K562 (cell line): ENCODE measurements around the gene NOD1. TPM values are rescaled to one million over a fixed set of nuclear protein-coding genes. Genes with fewer than 3 reads are reported as not detected.
A peak's percentile ranks its signal among the peaks of the same experiment; 100 is the strongest.

Source experiments
- BCL6 ChIP-seq: fragments of 250-450 bp; sonication (Bioruptor Pico); IDR thresholded peaks from 2 replicates; pipeline ENCODE4 v1.4.0; 2020
- CBX3 ChIP-seq, 2 experiments: IDR thresholded peaks; 1 replicate in 1 of 2; 2 replicates in 1 of 2; pipeline ENCODE4 v1.6.1; 2012; ENCODE audit warnings: inconsistent platforms in 2 of 2, low read length in 2 of 2, borderline replicate concordance in 1 of 2, control low read depth in 1 of 2
- CCAR2 ChIP-seq: fragments of 200-400 bp; formaldehyde crosslinking; IDR thresholded peaks from 2 replicates; pipeline ENCODE4 v1.6.1; 2017; ENCODE audit warnings: mild to moderate bottlenecking, low read depth, low read length
- E2F6 ChIP-seq, 2 experiments: IDR thresholded peaks; 2 replicates each; pipeline ENCODE4 v1.6.1; 2011; ENCODE audit warnings: borderline replicate concordance in 1 of 2, control low read depth in 1 of 2, low read depth in 1 of 2, low read length in 1 of 2, mild to moderate bottlenecking in 1 of 2, mixed read lengths in 1 of 2, moderate library complexity in 1 of 2; ENCODE audit not compliant: insufficient read depth in 1 of 2, insufficient read length in 1 of 2, poor library complexity in 1 of 2, severe bottlenecking in 1 of 2; ENCODE audit errors: extremely low read depth in 1 of 2
- FOXA1 ChIP-seq: fragments of 450-650 bp; IDR thresholded peaks from 2 replicates; pipeline ENCODE4 v1.6.1; 2016; ENCODE audit warnings: mild to moderate bottlenecking, borderline replicate concordance
- KAT7 ChIP-seq: sonication (generic); formaldehyde crosslinking; IDR thresholded peaks from 2 replicates; pipeline ENCODE4 v1.8.0; 2022; ENCODE audit warnings: missing genetic modification reagents, mild to moderate bottlenecking, borderline replicate concordance
- LEF1 ChIP-seq: fragments of 450-650 bp; IDR thresholded peaks from 2 replicates; pipeline ENCODE4 v1.6.1; 2016; ENCODE audit warnings: mild to moderate bottlenecking
- RFX1 ChIP-seq: fragments of 450-650 bp; IDR thresholded peaks from 2 replicates; pipeline ENCODE4 v1.6.1; 2016; ENCODE audit warnings: mild to moderate bottlenecking, moderate library complexity
- SP1 ChIP-seq: sonication (generic); formaldehyde crosslinking; IDR thresholded peaks from 2 replicates; pipeline ENCODE4 v1.8.1; 2022; ENCODE audit warnings: mild to moderate bottlenecking, missing genetic modification reagents
- TEAD1 ChIP-seq, 2 experiments: fragments of 450-650 bp in 1 of 2; sonication (generic) in 1 of 2; formaldehyde crosslinking; IDR thresholded peaks; 2 replicates each; pipeline versions ENCODE4 v1.4.0 to v1.8.0; 2020 to 2022; ENCODE audit warnings: mild to moderate bottlenecking in 2 of 2, missing genetic modification reagents in 1 of 2
- TRIM24 ChIP-seq, 2 experiments: fragments of 450-650 bp; IDR thresholded peaks; 2 replicates each; pipeline ENCODE4 v1.6.1; 2016
- ZBTB17 ChIP-seq: fragments of 450-650 bp; formaldehyde crosslinking; IDR thresholded peaks from 2 replicates; pipeline ENCODE4 v1.4.0; 2020; ENCODE audit warnings: mild to moderate bottlenecking
- ZNF174 ChIP-seq: fragments of 250-450 bp; sonication (Bioruptor Pico); IDR thresholded peaks from 2 replicates; pipeline ENCODE4 v1.4.0; 2020; ENCODE audit warnings: mild to moderate bottlenecking
- ZNF184 ChIP-seq: sonication (generic); formaldehyde crosslinking; IDR thresholded peaks from 2 replicates; pipeline ENCODE4 v1.5.0; 2020; ENCODE audit warnings: missing genetic modification reagents
- ZNF282 ChIP-seq: sonication (generic); formaldehyde crosslinking; IDR thresholded peaks from 2 replicates; pipeline ENCODE4 v1.8.1; 2023; ENCODE audit warnings: missing genetic modification reagents
- ZNF41 ChIP-seq: fragments of 250-450 bp; sonication (Bioruptor Pico); conservative IDR thresholded peaks from 2 replicates; pipeline ENCODE4 v1.4.0; 2020; ENCODE audit warnings: mild to moderate bottlenecking
- polyA plus RNA-seq, 8 experiments: library from polyadenylated mRNA; depleted of rRNA in 4 of 8; stranded (reverse) in 5 of 8; unstranded in 3 of 8; fragments of >200 nt; fragmentation: Nextera tagmentation in 2 of 8; fragmentation: Illumina TruSeq in 1 of 8; extraction: Ambion mirVana in 2 of 8; extraction: Trizol in 1 of 8; gene quantifications; 2 replicates each; pipeline versions ENCODE4 v1.2.1 to v1.2.3, GENCODE V29; 2011 to 2014; ENCODE audit warnings: inconsistent platforms in 1 of 8, missing spikeins in 1 of 8
- total RNA-seq, 7 experiments: library from RNA; depleted of rRNA in 6 of 7; stranded (reverse); fragments of >200 nt in 6 of 7; fragmentation: Illumina TruSeq in 2 of 7; extraction: Trizol in 2 of 7; gene quantifications; 2 replicates each; pipeline versions ENCODE4 v1.2.1 to v1.2.3, GENCODE V29; 2011 to 2021; ENCODE audit warnings: low replicate concordance in 1 of 7
- TF ChIP-seq, protein P1 (sequence below): IDR thresholded peaks from 2 replicates; pipeline ENCODE4 v1.6.1; 2016; ENCODE audit warnings: missing genetic modification characterization, missing compliant biosample characterization
- TF ChIP-seq, protein P2 (sequence below): sonication (generic); formaldehyde crosslinking; IDR thresholded peaks from 2 replicates; pipeline ENCODE4 v1.8.0; 2022; ENCODE audit warnings: missing genetic modification reagents, mild to moderate bottlenecking, moderate library complexity, borderline replicate concordance
- TF ChIP-seq, protein P3 (sequence below): sonication (generic); formaldehyde crosslinking; IDR thresholded peaks from 2 replicates; pipeline ENCODE4 v1.8.1; 2023; ENCODE audit warnings: missing genetic modification reagents, mild to moderate bottlenecking, borderline replicate concordance

NOD1 gene
- total and polyA plus RNA-seq, 9 of the 15 experiments (the other 6 are each of a cell fraction or from before 2014, with no cell fraction given) = 0.34 to 7.1 (median 4.7) TPM

DNA sequence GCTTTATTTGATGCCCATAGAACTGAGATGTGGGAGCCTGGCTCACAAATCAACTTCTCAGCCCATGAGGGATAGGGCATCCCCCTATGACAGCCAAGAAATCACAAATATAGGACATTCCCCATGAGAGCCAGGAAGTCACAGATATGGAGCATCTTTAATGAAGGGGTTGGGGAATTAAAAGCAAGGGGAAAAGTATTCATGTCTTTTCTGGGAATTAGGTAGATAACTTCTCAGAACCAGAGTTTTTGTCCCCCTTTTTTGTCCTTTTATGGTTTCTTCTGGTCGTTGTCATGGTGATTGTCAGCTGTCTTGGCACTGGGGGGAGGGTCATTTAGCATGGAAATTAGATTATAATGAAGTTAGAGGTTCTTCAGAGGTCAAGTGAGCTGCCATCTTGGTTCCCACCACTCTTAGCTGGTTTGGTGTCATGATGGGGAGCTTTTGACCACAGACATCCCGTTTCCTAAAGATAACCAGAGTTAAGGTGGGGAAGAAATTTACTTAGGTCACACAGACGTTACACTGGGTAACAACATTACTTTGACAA is 56.9 kb downstream of the NOD1 start (continued):
- TF ChIP-seq CCAR2 = no peak
- no peak for TF ChIP-seq ZNF282 (CRISPR knock-in tag)
- TF ChIP-seq ZNF174 = no peak
- TF ChIP-seq, protein P1, sequence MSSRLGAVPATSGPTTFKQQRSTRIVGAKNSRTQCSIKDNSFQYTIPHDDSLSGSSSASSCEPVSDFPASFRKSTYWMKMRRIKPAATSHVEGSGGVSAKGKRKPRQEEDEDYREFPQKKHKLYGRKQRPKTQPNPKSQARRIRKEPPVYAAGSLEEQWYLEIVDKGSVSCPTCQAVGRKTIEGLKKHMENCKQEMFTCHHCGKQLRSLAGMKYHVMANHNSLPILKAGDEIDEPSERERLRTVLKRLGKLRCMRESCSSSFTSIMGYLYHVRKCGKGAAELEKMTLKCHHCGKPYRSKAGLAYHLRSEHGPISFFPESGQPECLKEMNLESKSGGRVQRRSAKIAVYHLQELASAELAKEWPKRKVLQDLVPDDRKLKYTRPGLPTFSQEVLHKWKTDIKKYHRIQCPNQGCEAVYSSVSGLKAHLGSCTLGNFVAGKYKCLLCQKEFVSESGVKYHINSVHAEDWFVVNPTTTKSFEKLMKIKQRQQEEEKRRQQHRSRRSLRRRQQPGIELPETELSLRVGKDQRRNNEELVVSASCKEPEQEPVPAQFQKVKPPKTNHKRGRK (tag) = no peak
- no peak for TF ChIP-seq ZBTB17 (CRISPR knock-in tag)
- no peak for TF ChIP-seq FOXA1
- TF ChIP-seq ZNF184 = no peak
- TF ChIP-seq E2F6 (IDR thresholded peaks at IDR 0.05; ENCODE audit: borderline replicate concordance in 1 of 2, extremely low read depth in 1 of 2, insufficient read depth in 1 of 2, insufficient read length in 1 of 2, low read depth in 1 of 2, low read length in 1 of 2, poor library complexity in 1 of 2, severe bottlenecking in 1 of 2) = no peak
- TF ChIP-seq, protein P2, sequence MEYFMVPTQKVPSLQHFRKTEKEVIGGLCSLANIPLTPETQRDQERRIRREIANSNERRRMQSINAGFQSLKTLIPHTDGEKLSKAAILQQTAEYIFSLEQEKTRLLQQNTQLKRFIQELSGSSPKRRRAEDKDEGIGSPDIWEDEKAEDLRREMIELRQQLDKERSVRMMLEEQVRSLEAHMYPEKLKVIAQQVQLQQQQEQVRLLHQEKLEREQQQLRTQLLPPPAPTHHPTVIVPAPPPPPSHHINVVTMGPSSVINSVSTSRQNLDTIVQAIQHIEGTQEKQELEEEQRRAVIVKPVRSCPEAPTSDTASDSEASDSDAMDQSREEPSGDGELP (CRISPR knock-in tag) = no peak
- TF ChIP-seq KAT7 (CRISPR knock-in tag) = no peak
- TF ChIP-seq TEAD1 (CRISPR knock-in tag; IDR thresholded peaks at IDR 0.05) = no peak
- TF ChIP-seq ZNF41 (CRISPR knock-in tag) = no peak
- TF ChIP-seq SP1 = no peak
- TF ChIP-seq CBX3 (IDR thresholded peaks at IDR 0.05; ENCODE audit: borderline replicate concordance in 1 of 2, low read length in 2 of 2) = 0 out of 3 replicates have a peak, but pooled peaks of 1 of the 2 experiments have one; percentile 25
- TF ChIP-seq RFX1 = peak; percentile 90
- TF ChIP-seq BCL6 = no peak
- TF ChIP-seq, protein P3, sequence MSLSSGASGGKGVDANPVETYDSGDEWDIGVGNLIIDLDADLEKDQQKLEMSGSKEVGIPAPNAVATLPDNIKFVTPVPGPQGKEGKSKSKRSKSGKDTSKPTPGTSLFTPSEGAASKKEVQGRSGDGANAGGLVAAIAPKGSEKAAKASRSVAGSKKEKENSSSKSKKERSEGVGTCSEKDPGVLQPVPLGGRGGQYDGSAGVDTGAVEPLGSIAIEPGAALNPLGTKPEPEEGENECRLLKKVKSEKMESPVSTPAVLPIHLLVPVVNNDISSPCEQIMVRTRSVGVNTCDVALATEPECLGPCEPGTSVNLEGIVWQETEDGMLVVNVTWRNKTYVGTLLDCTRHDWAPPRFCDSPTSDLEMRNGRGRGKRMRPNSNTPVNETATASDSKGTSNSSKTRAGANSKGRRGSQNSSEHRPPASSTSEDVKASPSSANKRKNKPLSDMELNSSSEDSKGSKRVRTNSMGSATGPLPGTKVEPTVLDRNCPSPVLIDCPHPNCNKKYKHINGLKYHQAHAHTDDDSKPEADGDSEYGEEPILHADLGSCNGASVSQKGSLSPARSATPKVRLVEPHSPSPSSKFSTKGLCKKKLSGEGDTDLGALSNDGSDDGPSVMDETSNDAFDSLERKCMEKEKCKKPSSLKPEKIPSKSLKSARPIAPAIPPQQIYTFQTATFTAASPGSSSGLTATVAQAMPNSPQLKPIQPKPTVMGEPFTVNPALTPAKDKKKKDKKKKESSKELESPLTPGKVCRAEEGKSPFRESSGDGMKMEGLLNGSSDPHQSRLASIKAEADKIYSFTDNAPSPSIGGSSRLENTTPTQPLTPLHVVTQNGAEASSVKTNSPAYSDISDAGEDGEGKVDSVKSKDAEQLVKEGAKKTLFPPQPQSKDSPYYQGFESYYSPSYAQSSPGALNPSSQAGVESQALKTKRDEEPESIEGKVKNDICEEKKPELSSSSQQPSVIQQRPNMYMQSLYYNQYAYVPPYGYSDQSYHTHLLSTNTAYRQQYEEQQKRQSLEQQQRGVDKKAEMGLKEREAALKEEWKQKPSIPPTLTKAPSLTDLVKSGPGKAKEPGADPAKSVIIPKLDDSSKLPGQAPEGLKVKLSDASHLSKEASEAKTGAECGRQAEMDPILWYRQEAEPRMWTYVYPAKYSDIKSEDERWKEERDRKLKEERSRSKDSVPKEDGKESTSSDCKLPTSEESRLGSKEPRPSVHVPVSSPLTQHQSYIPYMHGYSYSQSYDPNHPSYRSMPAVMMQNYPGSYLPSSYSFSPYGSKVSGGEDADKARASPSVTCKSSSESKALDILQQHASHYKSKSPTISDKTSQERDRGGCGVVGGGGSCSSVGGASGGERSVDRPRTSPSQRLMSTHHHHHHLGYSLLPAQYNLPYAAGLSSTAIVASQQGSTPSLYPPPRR = no peak
- no peak for TF ChIP-seq LEF1
- peak in 1 of 2 experiments; percentile 52; a peak in 2 of 4 replicates for TF ChIP-seq TRIM24 (IDR thresholded peaks at IDR 0.05)
